Esophagus mucosa (tissue), 1 donor: ENCODE measurements around the gene SLC12A7. TPM values are rescaled to one million over a fixed set of nuclear protein-coding genes. Genes with fewer than 3 reads are reported as not detected.
"Not testable (repeated sequence)": the region's sequence is repeated elsewhere in the genome, so short reads cannot be mapped to it uniquely, and the experiment has no call there.

Experiments used
- ATAC-seq: fragments of 200-7000 bp; cut with Tn5 transposase; one replicate; pipeline ENCODE4 v1.9.1; 2020
- total RNA-seq: library from RNA; stranded (reverse); gene quantifications from one replicate; pipeline ENCODE4 v1.2.4, GENCODE V29; 2023
- donor health status: DM: yes; HTN: yes; CAD: no.

SLC12A7 gene
- total RNA-seq, 1 donor from 2014 or later, result 3.0 TPM

GRCh38 chr5:1061292-1061691 is 50.6 kb downstream of the SLC12A7 start:
- not testable (repeated sequence) for ATAC-seq

- no peak for ATAC-seq
These were observed 51.3 kb downstream of the SLC12A7 start for GRCh38 chr5:1060535-1060981.

GRCh38 chr5:1059884-1060263 is 52.0 kb downstream of the SLC12A7 start:
- no peak for ATAC-seq

- no peak for ATAC-seq
These were observed 52.6 kb downstream of the SLC12A7 start for GRCh38 chr5:1058988-1059883.

- no peak for ATAC-seq
These were observed 53.5 kb downstream of the SLC12A7 start for GRCh38 chr5:1058083-1058945.

GRCh38 chr5:1057485-1058082 is 54.3 kb downstream of the SLC12A7 start:
- no peak for ATAC-seq

- no peak for ATAC-seq
These were observed 55.0 kb downstream of the SLC12A7 start for GRCh38 chr5:1056611-1057484.

- no peak for ATAC-seq
These were observed 55.8 kb downstream of the SLC12A7 start for GRCh38 chr5:1055896-1056610.

- ATAC-seq, result no peak
These were observed 56.8 kb downstream of the SLC12A7 start for GRCh38 chr5:1054799-1055775.

GRCh38 chr5:1054018-1054798 is 57.7 kb downstream of the SLC12A7 start:
- no peak for ATAC-seq

GRCh38 chr5:1053391-1054017 is 58.4 kb downstream of the SLC12A7 start:
- ATAC-seq, result no peak

GRCh38 chr5:1052641-1053390 is 59.0 kb downstream of the SLC12A7 start:
- ATAC-seq, result peak; percentile 47

- no peak for ATAC-seq
These were observed 59.8 kb downstream of the SLC12A7 start for GRCh38 chr5:1052076-1052475.

- no peak for ATAC-seq
These were observed 60.5 kb downstream of the SLC12A7 start for GRCh38 chr5:1051366-1051720.

- no peak for ATAC-seq
These were observed 61.2 kb downstream of the SLC12A7 start for GRCh38 chr5:1050423-1051365.
